Neural cell (in vitro differentiated cells): ENCODE results near the gene LPIN2. TPM values are rescaled to one million over a fixed set of nuclear protein-coding genes. Genes with fewer than 3 reads are reported as not detected.

ENCODE experiments used
- H2AFZ ChIP-seq: fragments of 200-600, 300-800 bp; sonication (generic), shearing (Covaris generic); 2 replicates; pipeline ENCODE4 v1.6.0; 2014; ENCODE audit warnings: low read depth, mild to moderate bottlenecking, antibody characterized with exemption, low read length, moderate library complexity
- H3F3A ChIP-seq: fragments of 200-600 bp; shearing (Covaris generic); 2 replicates; pipeline ENCODE4 v1.6.1; 2016; ENCODE audit warnings: mild to moderate bottlenecking, moderate library complexity, mixed read lengths, antibody characterized with exemption, low read length; ENCODE audit not compliant: insufficient read depth, poor library complexity, severe bottlenecking
- H3K27ac ChIP-seq: fragments of 200-600, 300-800 bp; sonication (generic), shearing (Covaris generic); 2 replicates; pipeline ENCODE4 v1.5.1; 2014; ENCODE audit warnings: mild to moderate bottlenecking, low read length, moderate library complexity
- H3K27me3 ChIP-seq: fragments of 300-800, 200-600 bp; sonication (generic), shearing (Covaris generic); 2 replicates; pipeline ENCODE4 v1.6.0; 2014; ENCODE audit warnings: mild to moderate bottlenecking, low read depth, low read length, moderate library complexity; ENCODE audit not compliant: insufficient read depth
- H3K36me3 ChIP-seq: fragments of 300-800, 200-600 bp; sonication (generic), shearing (Covaris generic); 2 replicates; pipeline ENCODE4 v1.5.1; 2014; ENCODE audit warnings: mild to moderate bottlenecking, antibody characterized with exemption, low read length, moderate library complexity; ENCODE audit not compliant: insufficient read depth
- H3K4me2 ChIP-seq: fragments of 300-800, 200-600 bp; sonication (generic), shearing (Covaris generic); 2 replicates; pipeline ENCODE4 v1.6.0; 2014; ENCODE audit warnings: mild to moderate bottlenecking, low read length
- H3K4me3 ChIP-seq: fragments of 300-800, 200-600 bp; sonication (generic), shearing (Covaris generic); 2 replicates; pipeline ENCODE4 v1.5.1; 2014; ENCODE audit warnings: mild to moderate bottlenecking, low read length, moderate library complexity
- H3K79me2 ChIP-seq: fragments of 200-600 bp; shearing (Covaris generic); replicated peaks from 2 replicates; pipeline ENCODE4 v1.6.0; 2014; ENCODE audit warnings: mild to moderate bottlenecking, low read length, moderate library complexity; ENCODE audit not compliant: insufficient read depth
- H3K9ac ChIP-seq: fragments of 300-800, 200-600 bp; sonication (generic), shearing (Covaris generic); 2 replicates; pipeline ENCODE4 v1.6.1; 2016; ENCODE audit warnings: mild to moderate bottlenecking, low read length, mixed read lengths
- H3K9me2 ChIP-seq: fragments of 200-600 bp; shearing (Covaris generic); 2 replicates; pipeline ENCODE4 v1.6.1; 2016; ENCODE audit warnings: mild to moderate bottlenecking, low read length, mixed read lengths; ENCODE audit not compliant: insufficient read depth
- H3K9me3 ChIP-seq: fragments of 200-600, 300-800 bp; sonication (generic), shearing (Covaris generic); 2 replicates; pipeline ENCODE4 v1.6.1; 2016; ENCODE audit warnings: mild to moderate bottlenecking, mixed run types, low read length, moderate library complexity, mixed read lengths
- H4K20me1 ChIP-seq: fragments of 200-600 bp; shearing (Covaris generic); 2 replicates; pipeline ENCODE4 v1.6.1; 2016; ENCODE audit warnings: mild to moderate bottlenecking, mixed run types; ENCODE audit not compliant: insufficient read depth
- EP300 ChIP-seq: fragments of 450-650 bp; conservative IDR thresholded peaks from 2 replicates; pipeline ENCODE4 v1.6.1; 2014; ENCODE audit warnings: antibody characterized with exemption, mild to moderate bottlenecking, moderate library complexity; ENCODE audit not compliant: poor library complexity, severe bottlenecking
- EZH2 ChIP-seq: fragments of 200-600, 300-800 bp; shearing (Covaris generic), sonication (generic); IDR thresholded peaks from 2 replicates; pipeline ENCODE4 v1.6.1; 2014; ENCODE audit warnings: antibody characterized with exemption, low read length, borderline replicate concordance, mild to moderate bottlenecking; ENCODE audit not compliant: insufficient read depth, poor library complexity, severe bottlenecking
- MXI1 ChIP-seq: fragments of 450-650 bp; conservative IDR thresholded peaks from 2 replicates; pipeline ENCODE4 v1.6.1; 2014; ENCODE audit warnings: antibody characterized with exemption, mild to moderate bottlenecking; ENCODE audit not compliant: poor library complexity, severe bottlenecking
- POLR2AphosphoS5 ChIP-seq: IDR thresholded peaks from 2 replicates; pipeline ENCODE4 v1.6.1; 2012
- RAD21 ChIP-seq: fragments of 450-650 bp; conservative IDR thresholded peaks from 2 replicates; pipeline ENCODE4 v1.6.1; 2014; ENCODE audit warnings: antibody characterized with exemption, mild to moderate bottlenecking, moderate library complexity
- SMC3 ChIP-seq: fragments of 450-650 bp; conservative IDR thresholded peaks from 2 replicates; pipeline ENCODE4 v1.6.1; 2014; ENCODE audit warnings: antibody characterized with exemption, mild to moderate bottlenecking, moderate library complexity; ENCODE audit not compliant: poor library complexity
- TAF1 ChIP-seq: IDR thresholded peaks from 2 replicates; pipeline ENCODE4 v1.6.1; 2012; ENCODE audit warnings: low read depth
- polyA plus RNA-seq: library from polyadenylated mRNA; depleted of rRNA; stranded (reverse); fragments of >200 nt; gene quantifications from 2 replicates; pipeline ENCODE4 v1.2.3, GENCODE V29; 2014
- TF ChIP-seq, protein P1 (sequence below): IDR thresholded peaks from 2 replicates; pipeline ENCODE4 v1.6.1; 2012; ENCODE audit warnings: borderline replicate concordance
- TF ChIP-seq, protein P2 (sequence below): fragments of 450-650 bp; IDR thresholded peaks from 2 replicates; pipeline ENCODE4 v1.5.1; 2014; ENCODE audit warnings: antibody characterized with exemption, mild to moderate bottlenecking, moderate library complexity; ENCODE audit not compliant: poor library complexity, severe bottlenecking

Gene LPIN2
- polyA plus RNA-seq, 1 donor from 2014 or later: 14.4 TPM

DNA sequence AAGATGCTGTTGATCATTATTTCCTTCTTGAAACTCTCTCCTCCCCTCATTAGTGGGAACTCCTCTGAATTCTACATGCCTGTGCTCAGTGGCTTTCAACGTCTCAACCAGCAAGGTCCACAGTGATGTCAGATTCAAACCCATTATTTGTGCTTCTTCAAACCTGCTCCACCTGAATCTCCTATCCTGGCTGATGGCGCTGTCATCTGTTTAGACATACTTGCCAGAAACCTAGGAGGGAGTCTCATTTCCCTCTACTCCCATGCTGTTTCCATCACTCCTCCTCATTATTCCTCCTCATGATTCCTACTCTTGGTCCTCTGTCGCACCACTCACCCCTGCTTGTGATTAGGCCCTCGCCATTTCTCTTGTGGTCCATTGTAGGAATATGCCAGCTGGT lies 2.9 kb upstream of the LPIN2 start:
- peaks cover 8% of the 10 kb centered on the region for H3K79me2 ChIP-seq
- H3K36me3 ChIP-seq: no peaks in the 10 kb centered on the region
- no peak overlapping the region for H3K27ac ChIP-seq
- no peaks in the 10 kb centered on the region for H3K9me3 ChIP-seq
- TF ChIP-seq TAF1: no peak
- no peak for TF ChIP-seq SMC3
- H3K4me3 ChIP-seq: no peak overlapping the region
- no peaks in the 10 kb centered on the region for H3F3A ChIP-seq
- no peaks in the 10 kb centered on the region for H3K9me2 ChIP-seq
- no peak overlapping the region for H3K4me2 ChIP-seq
- no peaks in the 10 kb centered on the region for H3K27me3 ChIP-seq
- H2AFZ ChIP-seq: no peak overlapping the region
- no peak overlapping the region for H3K9ac ChIP-seq
- H4K20me1 ChIP-seq: no peaks in the 10 kb centered on the region

DNA sequence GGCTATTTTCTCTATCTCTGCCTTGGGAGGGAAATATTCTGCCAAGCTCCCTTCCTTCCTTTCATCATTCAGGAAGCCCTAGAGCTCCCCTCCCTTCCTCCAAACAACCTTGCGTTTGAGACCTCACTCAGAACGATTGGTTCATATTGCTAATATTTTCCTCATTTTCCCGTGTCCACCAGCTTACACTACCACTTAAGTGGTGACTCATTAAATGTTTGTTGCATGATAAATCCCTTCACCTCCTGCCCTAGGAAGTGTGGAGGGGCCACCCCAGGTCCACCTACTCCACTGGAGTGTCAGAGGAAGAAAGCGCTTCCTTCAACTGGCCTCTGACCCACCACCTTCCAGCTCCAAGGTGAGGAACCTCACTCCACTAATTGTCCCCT lies 2.3 kb upstream of the LPIN2 start:
- Histone ChIP-seq H3K27ac (no peak overlapping the region), H3K36me3 (no peaks in the 10 kb centered on the region), H3K79me2 (peaks cover 11% of the 10 kb centered on the region), H2AFZ (no peak overlapping the region), H3K9me2 (no peaks in the 10 kb centered on the region), H3K4me2 (no peak overlapping the region), H3K9ac (no peak overlapping the region), H3K4me3 (no peak overlapping the region), H3K9me3 (no peaks in the 10 kb centered on the region), H3K27me3 (no peaks in the 10 kb centered on the region), H3F3A (no peaks in the 10 kb centered on the region), H4K20me1 (no peaks in the 10 kb centered on the region)
- TF ChIP-seq MXI1: no peak
- TF ChIP-seq EP300: no peak
- TF ChIP-seq, protein P1, sequence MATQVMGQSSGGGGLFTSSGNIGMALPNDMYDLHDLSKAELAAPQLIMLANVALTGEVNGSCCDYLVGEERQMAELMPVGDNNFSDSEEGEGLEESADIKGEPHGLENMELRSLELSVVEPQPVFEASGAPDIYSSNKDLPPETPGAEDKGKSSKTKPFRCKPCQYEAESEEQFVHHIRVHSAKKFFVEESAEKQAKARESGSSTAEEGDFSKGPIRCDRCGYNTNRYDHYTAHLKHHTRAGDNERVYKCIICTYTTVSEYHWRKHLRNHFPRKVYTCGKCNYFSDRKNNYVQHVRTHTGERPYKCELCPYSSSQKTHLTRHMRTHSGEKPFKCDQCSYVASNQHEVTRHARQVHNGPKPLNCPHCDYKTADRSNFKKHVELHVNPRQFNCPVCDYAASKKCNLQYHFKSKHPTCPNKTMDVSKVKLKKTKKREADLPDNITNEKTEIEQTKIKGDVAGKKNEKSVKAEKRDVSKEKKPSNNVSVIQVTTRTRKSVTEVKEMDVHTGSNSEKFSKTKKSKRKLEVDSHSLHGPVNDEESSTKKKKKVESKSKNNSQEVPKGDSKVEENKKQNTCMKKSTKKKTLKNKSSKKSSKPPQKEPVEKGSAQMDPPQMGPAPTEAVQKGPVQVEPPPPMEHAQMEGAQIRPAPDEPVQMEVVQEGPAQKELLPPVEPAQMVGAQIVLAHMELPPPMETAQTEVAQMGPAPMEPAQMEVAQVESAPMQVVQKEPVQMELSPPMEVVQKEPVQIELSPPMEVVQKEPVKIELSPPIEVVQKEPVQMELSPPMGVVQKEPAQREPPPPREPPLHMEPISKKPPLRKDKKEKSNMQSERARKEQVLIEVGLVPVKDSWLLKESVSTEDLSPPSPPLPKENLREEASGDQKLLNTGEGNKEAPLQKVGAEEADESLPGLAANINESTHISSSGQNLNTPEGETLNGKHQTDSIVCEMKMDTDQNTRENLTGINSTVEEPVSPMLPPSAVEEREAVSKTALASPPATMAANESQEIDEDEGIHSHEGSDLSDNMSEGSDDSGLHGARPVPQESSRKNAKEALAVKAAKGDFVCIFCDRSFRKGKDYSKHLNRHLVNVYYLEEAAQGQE: no peak
- TF ChIP-seq EZH2: no peak
- TF ChIP-seq SMC3: no peak
- TF ChIP-seq, protein P2, sequence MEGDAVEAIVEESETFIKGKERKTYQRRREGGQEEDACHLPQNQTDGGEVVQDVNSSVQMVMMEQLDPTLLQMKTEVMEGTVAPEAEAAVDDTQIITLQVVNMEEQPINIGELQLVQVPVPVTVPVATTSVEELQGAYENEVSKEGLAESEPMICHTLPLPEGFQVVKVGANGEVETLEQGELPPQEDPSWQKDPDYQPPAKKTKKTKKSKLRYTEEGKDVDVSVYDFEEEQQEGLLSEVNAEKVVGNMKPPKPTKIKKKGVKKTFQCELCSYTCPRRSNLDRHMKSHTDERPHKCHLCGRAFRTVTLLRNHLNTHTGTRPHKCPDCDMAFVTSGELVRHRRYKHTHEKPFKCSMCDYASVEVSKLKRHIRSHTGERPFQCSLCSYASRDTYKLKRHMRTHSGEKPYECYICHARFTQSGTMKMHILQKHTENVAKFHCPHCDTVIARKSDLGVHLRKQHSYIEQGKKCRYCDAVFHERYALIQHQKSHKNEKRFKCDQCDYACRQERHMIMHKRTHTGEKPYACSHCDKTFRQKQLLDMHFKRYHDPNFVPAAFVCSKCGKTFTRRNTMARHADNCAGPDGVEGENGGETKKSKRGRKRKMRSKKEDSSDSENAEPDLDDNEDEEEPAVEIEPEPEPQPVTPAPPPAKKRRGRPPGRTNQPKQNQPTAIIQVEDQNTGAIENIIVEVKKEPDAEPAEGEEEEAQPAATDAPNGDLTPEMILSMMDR: no peak
- TF ChIP-seq TAF1: no peak
- TF ChIP-seq RAD21: no peak
- no peak for TF ChIP-seq POLR2AphosphoS5
